Stomach (tissue), 9 donors: Measurements from ENCODE around the gene RGS13. TPM values are rescaled to one million over a fixed set of nuclear protein-coding genes. Genes with fewer than 3 reads are reported as not detected.

Source experiments
- DNase-seq, 2 donors: peaks; one replicate each; pipeline versions ENCODE4 v3.0.0 to v3.0.0-alpha.2; 2013 to 2019
- H3K27ac ChIP-seq, 5 donors: fragments of 200-600 bp in 4 of 5; sonication (generic) in 4 of 5; one replicate each; pipeline ENCODE4 v1.5.1; 2013 to 2019; ENCODE audit warnings: mild to moderate bottlenecking in 1 of 5, moderate library complexity in 1 of 5
- H3K27me3 ChIP-seq, 3 donors: fragments of 200-600 bp; sonication (generic); one replicate each; pipeline ENCODE4 v1.5.1; 2017 to 2019; ENCODE audit warnings: mixed run types in 1 of 3
- H3K36me3 ChIP-seq, 4 donors: fragments of 200-600 bp; sonication (generic); 1 replicate in 3 of 4; 2 replicates in 1 of 4; pipeline ENCODE4 v1.5.1; 2016 to 2019
- H3K4me1 ChIP-seq, 4 donors: fragments of 200-600 bp; sonication (generic); one replicate each; pipeline ENCODE4 v1.5.1; 2016 to 2019
- H3K4me3 ChIP-seq, 4 donors: fragments of 200-600 bp; sonication (generic) in 3 of 4; one replicate each; pipeline ENCODE4 v1.5.1; 2016 to 2019; ENCODE audit warnings: mild to moderate bottlenecking in 1 of 4
- H3K9me3 ChIP-seq, 4 donors: fragments of 200-600 bp; sonication (generic); one replicate each; pipeline ENCODE4 v1.5.1; 2016 to 2019
- EP300 ChIP-seq: sonication (generic); formaldehyde crosslinking; IDR thresholded peaks from one replicate; pipeline ENCODE4 v1.6.1; 2017; ENCODE audit warnings: antibody characterized with exemption
- POLR2A ChIP-seq, 4 donors: fragments of 450-650 bp; IDR thresholded peaks; one replicate each; pipeline ENCODE4 v1.6.1; 2016; ENCODE audit warnings: antibody characterized with exemption in 4 of 4, control low read depth in 2 of 4, mild to moderate bottlenecking in 1 of 4, moderate library complexity in 1 of 4
- POLR2AphosphoS5 ChIP-seq, 3 donors: sonication (generic); formaldehyde crosslinking; IDR thresholded peaks; one replicate each; pipeline ENCODE4 v1.6.1; 2016; ENCODE audit warnings: antibody characterized with exemption in 3 of 3
- WGBS, 5 donors: extraction: QIAGEN DNeasy Blood & Tissue Kit in 3 of 5; methylation state at CpG; one replicate each; pipeline versions ENCODE4 v1.1.5 to v1.1.7; 2013 to 2018; 5-methylcytosine and 5-hydroxymethylcytosine counted together
- intact Hi-C: fragments of 100-400 bp; cut with DNase I; formaldehyde crosslinking; loops from one replicate; pipeline ENCODE4 v1.15.1; 2023; ENCODE audit warnings: low total_unique reads
- polyA plus RNA-seq, 3 donors: library from polyadenylated mRNA; stranded (reverse); fragments of 200-250 nt; gene quantifications; one replicate each; pipeline ENCODE4 v1.2.3, GENCODE V29; 2013
- total RNA-seq, 5 donors: library from RNA; depleted of rRNA; stranded (reverse); fragments of >200 nt; gene quantifications; one replicate each; pipeline versions ENCODE4 v1.1.0 to v1.2.3, GENCODE V29; 2014 to 2016
- TF ChIP-seq, protein P1 (sequence below), 7 experiments: fragments of 450-650 bp in 4 of 7; fragments of 200-600 bp in 3 of 7; sonication (generic) in 3 of 7; IDR thresholded peaks; one replicate each; pipeline ENCODE4 v1.5.1; 2016 to 2019; ENCODE audit warnings: antibody characterized with exemption in 7 of 7, control low read depth in 2 of 7, mild to moderate bottlenecking in 1 of 7
- donor health status: healthy with polysubstance abuse.
- donor health status: Bipolar disorder and iron deficiency.
- donor health status: healthy.

The RGS13 gene
- total and polyA plus RNA-seq, 8 donors, result 0.73 to 7.5 (median 2.0) TPM; not detected in 2

DNA sequence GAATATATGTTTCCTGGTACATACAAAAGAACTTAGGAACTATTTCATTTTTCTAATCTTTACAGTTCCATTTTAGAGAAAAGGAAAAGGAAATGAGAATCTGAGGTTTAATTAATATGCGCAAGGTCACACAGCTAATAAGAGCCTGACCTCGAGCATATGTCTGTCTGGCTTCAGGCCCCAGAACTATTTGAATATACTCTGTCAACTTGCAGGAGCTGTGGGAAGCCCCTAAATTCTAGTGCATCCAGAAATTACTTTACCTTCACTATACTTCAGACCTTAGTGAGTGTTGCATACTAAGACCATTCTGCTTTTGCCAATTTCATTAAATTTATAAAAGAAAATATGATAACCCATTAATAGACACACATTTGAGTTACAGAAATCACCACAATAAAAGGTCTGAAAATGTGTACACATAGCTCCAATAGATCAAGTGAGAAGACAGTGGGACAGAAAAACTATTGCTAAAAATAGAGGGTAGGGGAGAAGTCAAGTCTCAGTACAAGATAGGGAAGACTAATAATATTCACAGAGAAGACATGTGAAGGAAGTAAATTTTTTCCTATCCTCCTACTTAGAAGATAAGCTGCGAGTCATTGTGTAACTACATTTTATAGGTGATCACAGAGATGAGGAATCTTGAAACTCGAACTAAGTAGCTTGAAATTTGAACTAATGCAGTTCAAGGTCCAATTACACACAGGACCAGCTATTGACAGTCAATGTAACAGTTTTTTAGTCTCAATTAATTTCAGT is 3.8 kb downstream of the RGS13 start:
- intact Hi-C loops, result no loop called here
- WGBS, 5 donors, result 45 to 56% (median 51%) methylated on average over 4 of the region's 4 CpGs
- no peak overlapping the region for H3K27ac ChIP-seq
- no peak overlapping the region for H3K4me3 ChIP-seq
- H3K27me3 ChIP-seq, result no peaks in the 10 kb centered on the region
- H3K9me3 ChIP-seq, result no peaks in the 10 kb centered on the region
- no peaks in the 10 kb centered on the region for H3K36me3 ChIP-seq
- DNase-seq, result no peak
- TF ChIP-seq POLR2AphosphoS5 (IDR thresholded peaks at IDR 0.05) (no peak), POLR2A (IDR thresholded peaks at IDR 0.05) (no peak), EP300 (no peak)
- TF ChIP-seq, protein P1, sequence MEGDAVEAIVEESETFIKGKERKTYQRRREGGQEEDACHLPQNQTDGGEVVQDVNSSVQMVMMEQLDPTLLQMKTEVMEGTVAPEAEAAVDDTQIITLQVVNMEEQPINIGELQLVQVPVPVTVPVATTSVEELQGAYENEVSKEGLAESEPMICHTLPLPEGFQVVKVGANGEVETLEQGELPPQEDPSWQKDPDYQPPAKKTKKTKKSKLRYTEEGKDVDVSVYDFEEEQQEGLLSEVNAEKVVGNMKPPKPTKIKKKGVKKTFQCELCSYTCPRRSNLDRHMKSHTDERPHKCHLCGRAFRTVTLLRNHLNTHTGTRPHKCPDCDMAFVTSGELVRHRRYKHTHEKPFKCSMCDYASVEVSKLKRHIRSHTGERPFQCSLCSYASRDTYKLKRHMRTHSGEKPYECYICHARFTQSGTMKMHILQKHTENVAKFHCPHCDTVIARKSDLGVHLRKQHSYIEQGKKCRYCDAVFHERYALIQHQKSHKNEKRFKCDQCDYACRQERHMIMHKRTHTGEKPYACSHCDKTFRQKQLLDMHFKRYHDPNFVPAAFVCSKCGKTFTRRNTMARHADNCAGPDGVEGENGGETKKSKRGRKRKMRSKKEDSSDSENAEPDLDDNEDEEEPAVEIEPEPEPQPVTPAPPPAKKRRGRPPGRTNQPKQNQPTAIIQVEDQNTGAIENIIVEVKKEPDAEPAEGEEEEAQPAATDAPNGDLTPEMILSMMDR (IDR thresholded peaks at IDR 0.05), result no peak
- H3K4me1 ChIP-seq, result no peaks in the 10 kb centered on the region

DNA sequence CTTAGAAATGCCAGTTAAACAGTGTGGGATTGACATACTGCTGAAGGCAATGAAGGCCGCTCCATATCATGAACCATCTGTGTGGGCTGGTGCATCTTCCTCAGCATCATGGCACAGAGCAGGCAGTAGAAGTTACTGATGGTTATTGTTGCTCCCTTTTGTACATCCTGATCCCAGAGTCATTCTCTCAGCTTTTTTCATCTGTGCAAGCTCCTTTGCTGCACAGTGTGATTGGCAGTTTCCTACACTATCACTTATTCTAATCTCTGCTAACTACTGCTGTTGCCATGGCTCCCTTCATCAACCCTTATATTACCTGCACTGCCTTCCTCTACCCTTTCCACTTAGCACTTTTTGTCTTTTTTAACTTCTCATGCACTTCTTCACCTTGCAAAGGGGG is 16.2 kb downstream of the RGS13 start:
- H3K4me3 ChIP-seq, result no peak overlapping the region
- no peaks in the 10 kb centered on the region for H3K27me3 ChIP-seq
- no peak overlapping the region for H3K27ac ChIP-seq
- H3K4me1 ChIP-seq, result no peaks in the 10 kb centered on the region
- DNase-seq, result no peak
- H3K9me3 ChIP-seq, result no peaks in the 10 kb centered on the region
- 93 to 100% (median 100%) methylated on average over 1 of the region's 1 CpG for WGBS, 5 donors
- TF ChIP-seq EP300 (no peak), POLR2A (IDR thresholded peaks at IDR 0.05) (no peak), POLR2AphosphoS5 (IDR thresholded peaks at IDR 0.05) (no peak)
- TF ChIP-seq, protein P1 (IDR thresholded peaks at IDR 0.05), result no peak
- intact Hi-C loops, result no loop called here
- H3K36me3 ChIP-seq, result no peaks in the 10 kb centered on the region

DNA sequence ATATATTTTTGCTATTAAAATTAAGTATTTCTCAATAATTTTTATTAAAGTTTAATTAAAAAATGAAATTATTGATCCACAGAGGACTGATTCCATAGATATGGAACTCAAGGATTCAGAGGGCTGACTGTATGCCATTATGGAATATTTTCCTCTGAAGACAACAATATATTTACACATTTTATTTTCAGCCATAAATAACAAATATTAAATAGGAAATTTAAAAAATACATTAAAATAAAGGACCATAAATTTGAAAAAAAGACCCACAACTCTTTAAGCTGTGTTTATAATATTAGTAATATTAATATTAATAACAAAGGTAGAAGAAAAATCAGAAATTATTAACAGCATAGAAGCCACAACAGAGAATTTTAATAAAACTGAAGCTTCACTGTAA is 18.2 kb downstream of the RGS13 start:
- Histone ChIP-seq H3K27me3 (no peaks in the 10 kb centered on the region), H3K4me1 (no peaks in the 10 kb centered on the region), H3K36me3 (no peaks in the 10 kb centered on the region), H3K27ac (no peak overlapping the region), H3K4me3 (no peak overlapping the region), H3K9me3 (no peaks in the 10 kb centered on the region)
- intact Hi-C loops, result no loop called here
- no peak for DNase-seq
- TF ChIP-seq POLR2A (IDR thresholded peaks at IDR 0.05) (no peak), POLR2AphosphoS5 (IDR thresholded peaks at IDR 0.05) (no peak), EP300 (no peak)
- TF ChIP-seq, protein P1 (IDR thresholded peaks at IDR 0.05), result no peak

DNA sequence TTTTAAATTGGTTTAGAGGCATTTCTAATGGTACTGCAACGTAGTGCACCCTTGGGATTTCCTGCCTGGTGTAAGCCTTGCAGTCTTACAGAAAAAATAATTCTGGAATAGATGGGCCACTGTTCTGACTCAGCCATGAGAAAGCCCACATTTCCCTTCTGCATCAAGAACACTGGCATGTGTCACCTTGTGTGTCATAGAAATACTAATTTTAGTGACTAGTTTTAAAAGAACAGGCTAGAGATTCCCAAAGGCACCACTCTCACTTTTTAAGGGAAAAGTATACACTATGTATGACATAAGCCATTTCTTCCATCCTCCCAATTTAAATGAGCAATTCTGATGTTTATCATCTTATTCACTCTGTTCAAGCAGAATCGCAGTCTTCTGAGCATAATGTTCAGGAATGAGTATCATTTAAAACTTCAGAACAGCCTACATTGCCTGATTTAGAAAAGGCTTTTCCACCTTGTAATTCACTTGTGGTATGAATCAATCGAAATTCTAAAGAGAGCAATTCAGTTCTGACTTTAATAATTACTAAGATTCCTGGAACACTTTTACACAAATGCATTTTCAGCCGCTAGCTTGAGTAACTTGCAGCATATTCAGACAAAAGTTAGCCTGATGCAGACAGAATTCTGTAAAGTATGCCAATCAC is 18.8 kb downstream of the RGS13 start:
- Histone ChIP-seq H3K27ac (no peak overlapping the region), H3K9me3 (no peaks in the 10 kb centered on the region), H3K36me3 (no peaks in the 10 kb centered on the region), H3K4me3 (no peak overlapping the region), H3K27me3 (no peaks in the 10 kb centered on the region), H3K4me1 (no peaks in the 10 kb centered on the region)
- DNase-seq, result no peak
- WGBS, 5 donors, result 73 to 80% (median 76%) methylated on average over 4 of the region's 4 CpGs
- no peak for TF ChIP-seq POLR2A (IDR thresholded peaks at IDR 0.05)
- TF ChIP-seq POLR2AphosphoS5 (IDR thresholded peaks at IDR 0.05), result no peak
- TF ChIP-seq, protein P1 (IDR thresholded peaks at IDR 0.05), result no peak
- no peak for TF ChIP-seq EP300
- intact Hi-C loops, result no loop called here
